ENCODE measurements around the gene RPA1.
"Not testable (repeated sequence)": the region's sequence is repeated elsewhere in the genome, so short reads cannot be mapped to it uniquely, and the experiment has no call there.

RPA1 gene

DNA sequence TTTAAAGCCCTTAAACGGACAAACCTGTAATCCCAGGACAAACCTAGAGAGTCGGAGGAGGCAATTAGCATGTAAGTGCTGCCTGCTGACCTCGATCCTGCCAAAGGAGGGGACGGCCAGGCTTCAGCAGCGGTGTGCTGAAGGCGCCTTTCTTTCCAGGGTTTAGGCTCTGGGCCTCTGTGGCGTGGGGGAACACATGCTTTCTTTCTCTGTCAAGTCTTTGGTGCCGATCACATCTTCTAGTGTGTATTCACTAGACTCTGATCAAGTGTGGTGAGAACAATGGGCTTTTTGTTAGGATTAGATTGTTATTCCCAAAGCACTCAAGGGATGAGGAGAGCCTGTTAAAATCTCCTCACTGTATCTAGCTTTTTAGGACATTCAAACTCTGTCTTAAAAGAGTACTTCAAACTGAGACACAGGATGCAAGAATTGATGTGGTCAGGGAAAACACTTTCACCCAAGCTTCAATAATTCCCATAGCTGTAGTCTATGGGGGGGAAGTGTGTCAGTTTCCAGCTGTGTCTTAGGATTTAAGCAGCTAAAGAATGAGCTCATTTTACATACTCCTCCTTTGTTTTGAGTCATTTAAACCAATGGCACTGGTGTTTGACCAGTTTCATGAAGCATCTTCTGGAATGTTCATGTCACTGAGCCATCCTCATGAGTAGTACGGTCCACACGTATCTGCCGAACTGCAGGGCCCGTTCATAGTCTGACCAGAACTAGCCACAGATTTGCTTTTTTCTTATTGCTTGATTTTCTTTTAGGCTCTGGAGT is 51.2 kb downstream of the RPA1 start:
- DNase-seq: no peak

DNA sequence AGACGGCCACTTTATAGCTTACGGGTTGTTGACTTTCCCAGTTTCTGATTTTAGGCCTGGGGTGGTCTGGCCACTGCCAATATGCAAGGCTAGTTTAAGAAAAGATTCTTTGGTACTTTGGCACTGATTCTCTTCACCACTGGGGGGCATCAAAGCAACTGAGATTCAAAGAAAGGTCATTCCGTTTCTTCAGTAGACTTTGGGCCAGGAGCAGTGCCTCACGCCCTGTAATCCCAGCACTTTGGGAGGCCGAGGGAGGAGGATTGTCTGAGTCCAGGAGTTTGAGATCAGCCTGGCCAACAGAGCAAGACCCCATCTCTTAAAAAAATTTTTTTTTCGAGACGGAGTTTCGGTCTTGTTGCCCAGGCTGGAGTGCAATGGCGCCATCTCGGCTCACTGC is 53.0 kb downstream of the RPA1 start:
- peak; percentile 0 for DNase-seq

DNA sequence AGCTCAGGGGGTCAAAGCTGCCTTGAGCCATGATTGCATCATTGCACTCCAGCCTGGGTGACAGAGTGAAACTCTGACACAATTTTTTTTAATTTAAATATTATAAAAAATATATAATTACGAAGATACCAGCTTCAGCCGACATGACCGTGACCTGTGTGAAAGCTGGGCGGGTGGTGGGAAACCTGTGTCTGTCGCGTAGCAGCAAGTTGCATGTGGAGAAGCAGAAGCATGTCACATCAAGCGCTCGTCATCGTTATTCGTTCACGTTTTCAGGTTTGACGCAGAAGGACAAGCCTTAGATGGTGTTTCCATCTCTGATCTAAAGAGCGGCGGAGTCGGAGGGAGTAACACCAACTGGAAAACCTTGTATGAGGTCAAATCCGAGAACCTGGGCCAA is 53.7 kb downstream of the RPA1 start:
- no peak for DNase-seq

- DNase-seq: no peak
Measured at GRCh38 chr17:1888741-1889140, 58.9 kb downstream of the RPA1 start.

- no peak for DNase-seq
Measured at GRCh38 chr17:1890758-1891450, 61.1 kb downstream of the RPA1 start.

DNA sequence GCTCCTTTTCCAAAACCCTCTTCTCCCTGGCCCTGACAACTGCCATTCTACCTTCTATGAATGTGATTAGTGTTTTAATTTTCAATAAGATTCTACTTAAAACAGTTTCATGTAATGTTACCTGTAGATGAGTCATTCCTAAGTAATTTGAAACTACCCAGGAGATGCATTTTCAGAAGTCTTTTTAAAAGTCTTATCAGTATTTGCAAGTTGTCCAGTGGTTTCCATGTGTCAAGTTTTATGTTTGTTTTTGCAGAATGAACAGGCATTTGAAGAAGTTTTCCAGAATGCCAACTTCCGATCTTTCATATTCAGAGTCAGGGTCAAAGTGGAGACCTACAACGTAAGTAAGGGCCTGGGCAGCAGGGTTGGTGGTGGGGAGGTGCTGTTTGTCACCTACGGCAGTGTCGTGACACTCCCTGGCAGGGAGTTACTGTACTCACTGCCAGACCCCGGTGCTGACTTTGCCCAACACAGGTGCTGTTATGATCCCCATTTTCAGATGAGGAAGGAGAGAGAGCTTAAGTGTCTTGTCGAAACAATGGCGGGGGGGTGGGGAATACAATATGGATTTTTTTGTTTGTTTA is 65.0 kb downstream of the RPA1 start:
- DNase-seq: no peak

- not testable (repeated sequence) for DNase-seq
Measured at GRCh38 chr17:1895479-1895878, 65.7 kb downstream of the RPA1 start.

DNA sequence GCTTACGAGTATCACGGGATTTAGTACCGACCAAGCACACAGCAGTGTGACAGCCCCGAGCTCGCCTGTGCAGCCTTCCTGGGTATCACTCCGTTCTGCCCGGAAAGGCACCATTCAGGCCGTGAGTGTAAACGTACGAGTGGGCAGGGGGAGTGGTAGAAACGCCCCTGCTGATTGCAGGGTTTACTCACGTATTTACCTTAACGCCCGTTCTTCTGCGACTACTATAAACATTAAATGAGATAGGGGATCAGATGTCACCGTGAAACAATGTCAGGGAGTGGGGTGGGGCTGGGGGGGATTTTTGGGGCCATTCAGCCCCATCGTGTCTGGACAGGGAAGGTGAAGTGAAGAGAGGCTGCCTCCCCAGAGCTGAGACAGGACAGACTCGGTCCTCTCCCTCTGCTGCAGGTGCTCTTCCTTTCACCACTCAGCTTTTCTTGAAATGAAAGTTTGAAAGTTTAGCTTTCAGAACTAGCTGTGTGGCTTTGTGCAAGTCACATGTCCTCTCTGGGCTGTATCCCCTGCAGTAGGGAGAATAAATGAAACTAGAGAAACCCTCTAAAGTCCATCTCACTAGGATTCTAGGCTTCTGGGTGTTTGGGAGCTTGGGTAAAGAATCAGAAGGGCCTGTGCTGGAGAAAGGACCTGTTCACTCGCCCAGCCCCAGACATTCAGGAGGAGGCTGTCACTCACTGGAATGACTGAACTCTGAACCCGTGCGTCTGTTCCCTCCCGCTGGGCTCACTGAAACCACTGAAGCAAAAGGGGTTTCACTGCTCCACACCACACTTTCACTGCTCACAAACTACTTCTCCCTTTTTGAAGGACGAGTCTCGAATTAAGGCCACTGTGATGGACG is 66.7 kb downstream of the RPA1 start:
- no peak for DNase-seq

DNA sequence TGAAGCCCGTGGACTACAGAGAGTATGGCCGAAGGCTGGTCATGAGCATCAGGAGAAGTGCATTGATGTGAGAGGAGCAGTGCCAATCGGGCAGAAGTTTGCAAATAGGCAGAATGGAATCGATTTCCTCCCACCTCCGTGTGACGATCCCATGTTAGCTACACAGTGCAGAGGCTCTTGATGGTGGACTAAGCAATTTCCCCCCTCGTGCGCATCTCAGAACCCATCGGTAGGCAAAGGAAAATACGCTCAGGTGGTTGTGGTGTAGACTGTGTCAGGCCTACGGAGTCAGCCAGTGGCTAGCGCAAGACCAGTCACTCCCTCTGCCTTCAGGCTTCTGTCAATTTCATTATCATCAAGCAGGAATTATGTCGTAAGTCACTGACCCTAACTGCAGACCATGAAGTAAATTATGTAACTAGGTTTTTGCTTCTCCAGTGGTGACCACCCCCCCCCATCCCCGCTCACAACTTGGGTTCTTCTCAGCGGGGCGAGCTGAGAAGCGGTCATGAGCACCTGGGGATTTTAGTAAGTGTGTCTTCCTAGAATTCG is 67.4 kb downstream of the RPA1 start:
- DNase-seq: no peak

DNA sequence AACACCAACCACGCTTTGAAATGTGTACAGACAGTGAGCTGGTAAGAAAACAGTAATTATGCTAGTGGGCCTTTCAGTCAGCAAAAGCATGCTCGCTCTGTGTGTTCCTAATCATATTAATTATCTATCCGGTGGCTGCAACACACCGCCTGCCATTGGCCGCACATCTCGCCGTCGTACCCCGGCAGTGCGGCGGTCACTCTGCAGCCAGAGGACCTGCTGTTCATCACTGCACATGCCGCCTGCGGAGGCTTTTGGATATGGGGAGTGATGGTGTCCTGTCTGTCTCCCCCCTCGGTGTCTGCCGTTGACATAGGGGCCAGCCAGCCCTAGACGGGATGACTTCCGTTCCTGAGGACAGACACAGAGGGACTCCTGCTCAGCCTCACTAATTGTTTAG is 68.5 kb downstream of the RPA1 start:
- DNase-seq: no peak

- no peak for DNase-seq
Measured at GRCh38 chr17:1898872-1899271, 69.1 kb downstream of the RPA1 start.

DNA sequence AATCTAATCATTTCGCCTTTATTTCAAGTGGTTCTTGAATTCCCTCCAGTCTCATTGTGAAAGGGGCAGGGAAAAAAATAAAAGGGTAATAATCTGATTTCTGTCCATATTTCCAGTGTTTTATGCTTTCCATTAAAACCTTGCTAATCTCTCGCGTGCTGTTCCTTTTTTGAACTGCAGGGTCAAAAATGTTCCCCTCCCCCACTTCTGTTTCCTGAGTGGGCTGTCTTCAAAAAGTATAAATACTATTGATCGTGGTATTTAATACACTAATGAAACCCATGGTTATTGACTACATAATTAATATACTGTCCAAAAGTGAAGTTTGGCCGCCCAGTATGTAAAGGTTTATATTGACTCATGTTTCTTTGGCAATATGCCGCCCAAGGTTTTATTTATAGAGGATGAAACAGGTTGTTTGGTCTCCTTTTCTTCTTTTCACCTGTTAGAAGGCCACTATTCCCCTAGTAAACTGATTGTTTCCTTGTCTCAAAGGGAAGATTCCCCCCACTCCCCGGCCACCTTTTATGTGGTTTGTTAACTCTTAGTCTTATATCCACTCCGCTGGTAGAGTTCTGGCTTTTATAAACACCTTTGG is 69.7 kb downstream of the RPA1 start:
- DNase-seq: no peak

GRCh38 chr17:1904273-1905182 is 74.7 kb downstream of the RPA1 start:
- no peak for DNase-seq

DNA sequence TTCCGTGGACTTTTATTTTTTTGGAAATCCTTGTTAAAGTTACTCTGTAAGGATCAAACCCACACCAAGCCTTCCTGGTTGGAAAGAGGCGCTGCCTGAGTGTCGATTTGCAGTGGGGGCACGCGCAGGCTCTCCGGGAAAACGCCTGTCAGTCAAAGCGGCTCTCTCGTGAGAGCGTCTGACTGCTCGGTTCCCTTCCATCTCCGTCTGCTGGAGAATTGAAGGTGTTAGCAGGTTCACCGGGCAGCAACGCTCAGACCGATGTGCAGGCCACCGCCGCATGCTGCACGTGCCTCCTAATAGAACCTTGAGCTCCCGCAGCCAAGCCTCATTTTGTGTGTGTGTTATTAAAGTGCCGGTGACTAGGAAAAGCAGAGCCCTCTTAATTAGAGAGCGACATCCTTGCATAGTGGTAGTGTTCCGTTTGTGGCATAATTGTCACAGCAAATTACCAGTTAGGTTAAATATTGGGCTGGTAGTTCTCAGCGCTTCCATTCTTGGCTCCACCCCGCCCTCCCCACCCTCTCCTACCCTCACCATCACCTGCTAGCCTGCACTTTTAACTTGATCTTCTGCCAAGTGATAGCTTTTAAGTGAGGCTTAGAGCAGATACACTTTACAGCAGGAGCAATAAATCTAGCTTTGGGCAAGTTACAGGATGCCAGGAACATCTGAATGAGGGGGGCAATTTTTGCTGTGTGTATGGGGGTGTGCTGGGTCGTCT is 75.5 kb downstream of the RPA1 start:
- no peak for DNase-seq

DNA sequence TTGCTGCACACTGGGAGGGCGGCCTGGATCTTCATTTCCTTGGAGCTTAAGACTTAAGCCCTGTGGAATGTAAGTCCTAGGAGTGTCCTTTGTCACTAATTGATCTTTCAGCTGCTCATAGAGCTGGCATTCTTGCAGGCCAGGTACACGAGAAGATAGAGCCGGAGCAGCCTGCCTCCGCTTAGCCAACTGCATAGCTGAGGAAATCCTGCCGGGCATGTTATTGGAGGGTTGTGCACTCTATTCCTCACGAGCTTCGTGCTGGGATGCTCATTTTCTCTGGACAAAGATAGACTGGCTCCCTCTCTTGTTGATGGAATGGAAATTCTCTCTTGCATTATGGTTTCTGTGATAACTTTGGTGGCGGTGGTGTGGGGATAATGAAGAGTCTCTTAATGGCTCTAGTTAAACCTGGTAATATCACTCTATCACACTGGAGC is 76.9 kb downstream of the RPA1 start:
- no peak for DNase-seq

- no peak for DNase-seq
Measured at GRCh38 chr17:1907216-1907631, 77.4 kb downstream of the RPA1 start.

DNA sequence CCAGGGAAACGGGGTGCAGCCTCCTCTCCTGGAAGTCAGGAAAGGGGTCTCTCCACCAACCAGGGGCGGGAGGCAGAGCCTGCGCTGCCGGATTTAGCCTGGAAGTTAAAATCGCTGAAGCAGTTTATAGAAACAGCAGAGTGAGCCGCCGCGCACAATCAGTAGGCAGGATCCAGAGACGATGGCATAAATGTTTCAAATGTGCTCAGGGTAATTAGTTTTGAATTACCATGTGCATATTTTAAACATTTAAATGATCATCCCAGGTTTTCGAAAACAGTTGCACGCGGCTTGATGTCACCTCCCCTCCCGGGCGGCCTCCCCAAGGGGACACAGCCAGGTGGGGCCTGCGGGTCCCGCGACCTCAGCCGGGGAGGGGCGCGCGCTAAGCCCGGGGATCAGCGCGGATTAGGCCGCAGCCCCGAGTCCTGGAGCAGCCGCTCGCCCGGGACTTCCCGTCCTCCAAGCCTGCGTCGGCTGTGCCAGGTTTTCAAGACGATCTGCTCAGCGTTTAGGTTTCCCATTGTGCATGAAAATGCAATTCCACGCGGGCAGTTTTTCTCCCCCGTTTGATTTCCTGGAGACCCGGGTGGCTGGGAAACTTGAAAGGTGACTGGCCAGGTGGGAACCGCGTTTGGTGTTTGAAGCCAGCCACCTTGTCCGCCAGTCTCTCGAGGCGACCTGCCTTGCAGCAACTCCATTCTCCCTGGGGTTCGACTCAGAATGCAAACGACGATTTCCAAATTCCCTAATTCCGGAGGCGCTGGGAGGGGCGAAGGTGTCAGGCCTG is 78.3 kb downstream of the RPA1 start:
- DNase-seq: no peak

GRCh38 chr17:1908699-1909309 is 79.0 kb downstream of the RPA1 start:
- DNase-seq: peak; percentile 58

GRCh38 chr17:1909985-1910384 is 80.2 kb downstream of the RPA1 start:
- DNase-seq: no peak
